Calu3 (cell line): ENCODE data around the gene TXNDC16. TPM values are rescaled to one million over a fixed set of nuclear protein-coding genes. Genes with fewer than 3 reads are reported as not detected.

Source experiments
- BruUV-seq: library from RNA; stranded (reverse); fragments of 400-500 nt; replicated peaks from 2 replicates; lab custom pipeline; 2021; lab: Mats Ljungman, UMichigan
- CTCF ChIA-PET: fragments of 300-600 bp; sonication (Branson Sonifier 250); formaldehyde crosslinking; loops from one replicate; lab custom pipeline; 2022; ENCODE audit warnings: antibody characterized with exemption; lab: Charles Lee
- DNase-seq: peaks from one replicate; pipeline ENCODE4 v3.0.0; 2022
- H3K27ac Mint-ChIP-seq: one replicate; pipeline ENCODE4 v1.8.0; 2022; ENCODE audit warnings: mixed read lengths; ENCODE audit not compliant: unreplicated experiment
- H3K27me3 Mint-ChIP-seq: one replicate; pipeline ENCODE4 v1.8.0; 2022; ENCODE audit warnings: mixed read lengths; ENCODE audit not compliant: unreplicated experiment
- H3K36me3 Mint-ChIP-seq: one replicate; pipeline ENCODE4 v1.8.0; 2022; ENCODE audit warnings: mild to moderate bottlenecking, moderate library complexity, mixed read lengths; ENCODE audit not compliant: insufficient read depth, unreplicated experiment
- H3K4me1 Mint-ChIP-seq: one replicate; pipeline ENCODE4 v1.8.0; 2022; ENCODE audit warnings: mild to moderate bottlenecking, low read depth, mixed read lengths; ENCODE audit not compliant: unreplicated experiment
- H3K4me3 Mint-ChIP-seq: one replicate; pipeline ENCODE4 v1.8.0; 2022; ENCODE audit warnings: mild to moderate bottlenecking, low read depth, moderate library complexity, mixed read lengths; ENCODE audit not compliant: unreplicated experiment
- H3K9me3 Mint-ChIP-seq: one replicate; pipeline ENCODE4 v1.8.0; 2022; ENCODE audit warnings: low read depth, mixed read lengths; ENCODE audit not compliant: unreplicated experiment
- CTCF ChIP-seq: fragments of 200-600 bp; IDR thresholded peaks from one replicate; pipeline ENCODE4 v1.8.0; 2022; ENCODE audit warnings: antibody characterized with exemption; ENCODE audit not compliant: unreplicated experiment
- intact Hi-C: fragments of 100-400 bp; cut with micrococcal nuclease; formaldehyde crosslinking; loops from one replicate; pipeline ENCODE4 v1.10.0; 2022; ENCODE audit not compliant: unreplicated experiment
- total RNA-seq: library from RNA; stranded (reverse); gene quantifications from 2 replicates; pipeline ENCODE4 v1.2.3, GENCODE V29; 2022

TXNDC16 gene
- total RNA-seq, 1 experiment from 2014 or later = 3.5 TPM

GRCh38 chr14:52397844-52398243, 154.5 kb downstream of the TXNDC16 start:
- no peak overlapping the region for H3K27ac Mint-ChIP-seq
- no peak for TF ChIP-seq CTCF
- CTCF ChIA-PET = no interaction called here
- intact Hi-C loops = no loop called here
- H3K4me3 Mint-ChIP-seq = no peak overlapping the region
- DNase-seq = no peak
- H3K27me3 Mint-ChIP-seq = peaks cover 54% of the 10 kb centered on the region
- no TSS peak for BruUV-seq
- no peaks in the 10 kb centered on the region for H3K4me1 Mint-ChIP-seq
- no peaks in the 10 kb centered on the region for H3K9me3 Mint-ChIP-seq
- no peaks in the 10 kb centered on the region for H3K36me3 Mint-ChIP-seq

- Mint-ChIP-seq H3K36me3 (no peaks in the 10 kb centered on the region), H3K4me3 (no peak overlapping the region), H3K27me3 (peaks cover 41% of the 10 kb centered on the region), H3K4me1 (no peaks in the 10 kb centered on the region), H3K9me3 (no peaks in the 10 kb centered on the region), H3K27ac (no peak overlapping the region)
- no peak for DNase-seq
- intact Hi-C loops = no loop called here
- no TSS peak for BruUV-seq
- TF ChIP-seq CTCF = no peak
- CTCF ChIA-PET = no interaction called here
These were observed 156.6 kb downstream of the TXNDC16 start for GRCh38 chr14:52395728-52396127.

GRCh38 chr14:52391881-52392615, 160.3 kb downstream of the TXNDC16 start:
- H3K4me3 Mint-ChIP-seq = no peak overlapping the region
- no TSS peak for BruUV-seq
- no peak for TF ChIP-seq CTCF
- H3K27me3 Mint-ChIP-seq = peaks cover 41% of the 10 kb centered on the region
- DNase-seq = no peak
- H3K27ac Mint-ChIP-seq = no peak overlapping the region
- H3K4me1 Mint-ChIP-seq = no peaks in the 10 kb centered on the region
- H3K36me3 Mint-ChIP-seq = no peaks in the 10 kb centered on the region
- CTCF ChIA-PET = no interaction called here
- intact Hi-C loops = no loop called here
- no peaks in the 10 kb centered on the region for H3K9me3 Mint-ChIP-seq

Other genes starting within 250 kb of the TXNDC16 start
- gene PTGER2, start 238.2 kb downstream of the TXNDC16 start, total RNA-seq = 0.29 TPM in 1 of 2 replicates, not detected in the other
- 2.0 and 2.3 TPM in 2 replicates for gene GPR137C, start 331 bp upstream of the TXNDC16 start, total RNA-seq
- 117 and 129 TPM in 2 replicates for gene ERO1A, start 143.1 kb upstream of the TXNDC16 start, total RNA-seq
- gene PSMC6, start 154.7 kb upstream of the TXNDC16 start, total RNA-seq = 104 TPM in 2 replicates
- 13.1 and 13.6 TPM in 2 replicates for gene STYX, start 177.7 kb upstream of the TXNDC16 start, total RNA-seq
- gene GNPNAT1, start 239.1 kb upstream of the TXNDC16 start, total RNA-seq = 31.4 and 35.8 TPM in 2 replicates